Measurements from ENCODE around the gene DERL2.

The DERL2 gene

DNA sequence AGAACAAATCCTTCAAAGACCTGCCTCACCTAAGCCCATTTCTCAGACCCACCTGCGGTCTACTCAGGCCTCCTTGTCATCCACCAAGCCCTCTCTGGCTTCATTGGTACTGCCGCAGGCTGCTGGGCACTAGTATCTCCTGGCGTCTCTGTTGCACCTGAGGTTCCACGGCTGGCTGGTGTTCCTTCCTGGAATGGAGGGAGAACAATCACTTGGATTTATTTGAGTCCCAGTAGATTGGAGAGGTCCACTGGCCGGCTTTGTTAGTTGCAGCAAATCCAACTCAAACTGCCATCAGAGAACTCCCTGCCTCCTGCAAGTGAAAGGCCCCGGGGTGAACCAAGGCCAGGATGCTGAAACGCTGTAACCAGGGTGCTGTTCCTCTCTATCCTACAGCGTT lies 15.7 kb upstream of the DERL2 start:
- DNase-seq (ENCODE audit: low read depth in 2 of 2) = no peak

DNA sequence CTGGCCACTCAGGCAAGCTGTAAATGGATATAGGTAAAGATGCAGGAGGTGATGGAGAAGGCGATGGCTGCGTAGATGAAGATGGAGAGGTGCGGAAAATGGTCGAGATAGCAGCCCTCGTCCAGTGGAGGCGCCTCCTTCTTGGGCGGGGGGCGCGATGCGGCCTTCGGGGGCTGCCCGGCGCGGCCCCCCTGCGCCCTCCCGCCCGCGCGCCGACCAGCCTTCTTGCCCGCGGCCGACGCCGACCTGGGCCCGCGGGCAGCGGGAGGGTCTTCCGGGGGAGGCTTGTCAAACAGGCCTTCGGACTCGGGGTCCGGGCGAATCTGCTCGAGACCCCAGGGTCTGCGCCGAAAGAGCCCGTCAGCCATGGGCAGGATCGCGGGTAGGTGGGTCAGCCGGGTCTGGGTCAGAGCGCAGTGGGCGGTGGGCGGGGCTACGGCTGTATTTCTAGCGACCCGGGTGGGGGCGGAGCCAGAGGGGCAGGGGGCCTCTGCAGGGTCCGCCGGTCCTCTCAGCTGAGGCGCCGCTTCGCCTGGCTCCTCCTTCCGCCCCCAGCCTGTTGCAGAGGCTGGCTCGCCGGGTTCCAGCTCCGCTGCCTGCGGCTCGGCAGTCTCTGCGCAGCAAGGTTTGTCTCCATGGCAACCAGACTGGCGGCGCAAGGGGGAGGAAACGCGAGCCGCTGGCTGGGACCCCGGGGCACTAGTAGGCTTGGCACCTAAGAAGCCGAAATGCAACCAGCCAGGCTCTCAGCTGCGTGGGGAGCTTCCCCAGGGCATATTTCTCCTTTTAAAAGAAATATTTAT lies 14.8 kb upstream of the DERL2 start:
- DNase-seq (ENCODE audit: low read depth in 2 of 2) = peak; percentile 76

DNA sequence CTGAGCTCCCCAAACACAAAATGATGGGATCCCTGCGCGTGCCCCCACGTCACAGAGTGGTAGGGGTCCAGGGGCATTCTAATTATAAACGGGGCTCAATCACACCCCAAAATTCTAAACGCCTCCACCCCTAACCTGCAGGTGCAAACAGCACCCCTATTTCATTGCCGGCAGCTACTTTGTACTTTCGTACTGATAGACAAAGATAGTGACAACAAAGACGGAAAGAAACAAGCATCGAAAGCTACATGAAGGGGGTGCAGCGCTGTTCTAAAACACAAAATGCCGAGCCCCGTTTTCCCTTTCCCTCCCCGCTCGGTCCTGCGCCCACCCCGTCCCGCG lies 14.2 kb upstream of the DERL2 start:
- DNase-seq (ENCODE audit: low read depth in 2 of 2) = no peak

DNA sequence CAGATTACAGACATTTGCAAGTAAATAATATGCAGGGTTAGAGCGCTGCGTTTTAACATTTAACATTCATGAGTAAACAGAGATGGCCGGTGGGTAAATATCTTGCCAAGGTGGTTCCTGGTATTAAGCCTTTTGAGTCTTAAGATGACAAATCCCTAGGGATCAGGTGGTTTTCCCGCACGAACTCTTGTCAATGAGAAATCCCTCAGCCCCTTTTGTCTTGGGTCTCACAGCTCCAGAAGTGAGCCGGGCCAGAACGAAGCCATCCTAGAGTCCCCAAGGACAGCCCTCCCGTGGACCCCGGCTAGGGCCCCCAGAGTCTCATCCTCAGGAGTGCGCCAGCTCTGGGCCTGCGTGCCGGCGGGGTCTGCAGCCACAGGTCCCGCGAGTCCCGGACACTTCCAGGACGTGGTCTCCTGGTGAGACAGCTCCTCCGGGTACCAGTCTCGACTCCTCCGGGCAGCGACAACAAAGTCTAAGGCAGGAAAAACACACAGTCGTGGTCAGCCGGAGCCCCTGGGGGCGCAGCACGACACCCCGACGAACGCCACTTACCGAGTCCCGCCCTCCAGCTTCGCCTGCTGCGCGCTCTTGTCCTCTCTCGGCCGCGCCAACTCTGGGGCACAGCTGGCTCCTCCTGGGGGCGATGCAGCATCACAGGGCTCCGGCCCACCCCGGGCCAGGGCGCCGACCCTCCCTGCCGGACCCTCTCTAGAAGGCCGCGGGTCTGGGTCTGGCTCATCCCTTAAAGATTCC lies 13.7 kb upstream of the DERL2 start:
- DNase-seq (ENCODE audit: low read depth in 2 of 2) = no peak

DNA sequence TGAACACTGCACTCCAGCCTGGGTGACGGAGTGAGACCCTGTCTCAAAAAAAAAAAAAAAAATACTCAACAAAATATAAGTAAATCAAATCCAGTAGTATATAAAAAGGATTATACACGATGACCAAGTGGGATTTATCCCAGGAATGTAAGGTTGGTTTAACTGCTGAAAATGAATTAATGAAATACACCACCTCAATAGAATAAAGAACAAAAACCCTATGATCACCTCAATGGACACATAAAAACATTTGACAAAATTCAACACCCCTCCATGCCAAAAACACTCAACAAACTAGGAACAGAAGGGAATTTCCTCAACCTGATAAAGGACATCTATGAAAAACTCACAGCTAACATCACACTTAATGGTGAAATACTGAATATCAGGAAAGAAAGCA lies 7.0 kb upstream of the DERL2 start:
- no peak for DNase-seq (ENCODE audit: low read depth in 2 of 2)

DNA sequence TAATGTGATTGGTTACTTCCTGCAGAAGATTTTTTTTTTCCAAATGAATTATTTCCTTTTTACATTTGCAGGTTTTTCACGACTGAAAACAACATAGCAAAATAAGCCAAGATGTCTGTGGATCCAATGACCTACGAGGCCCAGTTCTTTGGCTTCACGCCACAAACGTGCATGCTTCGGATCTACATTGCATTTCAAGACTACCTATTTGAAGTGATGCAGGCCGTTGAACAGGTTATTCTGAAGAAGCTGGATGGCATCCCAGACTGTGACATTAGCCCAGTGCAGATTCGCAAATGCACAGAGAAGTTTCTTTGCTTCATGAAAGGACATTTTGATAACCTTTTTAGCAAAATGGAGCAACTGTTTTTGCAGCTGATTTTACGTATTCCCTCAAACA lies 2.8 kb upstream of the DERL2 start:
- DNase-seq (ENCODE audit: low read depth in 2 of 2) = no peak

DNA sequence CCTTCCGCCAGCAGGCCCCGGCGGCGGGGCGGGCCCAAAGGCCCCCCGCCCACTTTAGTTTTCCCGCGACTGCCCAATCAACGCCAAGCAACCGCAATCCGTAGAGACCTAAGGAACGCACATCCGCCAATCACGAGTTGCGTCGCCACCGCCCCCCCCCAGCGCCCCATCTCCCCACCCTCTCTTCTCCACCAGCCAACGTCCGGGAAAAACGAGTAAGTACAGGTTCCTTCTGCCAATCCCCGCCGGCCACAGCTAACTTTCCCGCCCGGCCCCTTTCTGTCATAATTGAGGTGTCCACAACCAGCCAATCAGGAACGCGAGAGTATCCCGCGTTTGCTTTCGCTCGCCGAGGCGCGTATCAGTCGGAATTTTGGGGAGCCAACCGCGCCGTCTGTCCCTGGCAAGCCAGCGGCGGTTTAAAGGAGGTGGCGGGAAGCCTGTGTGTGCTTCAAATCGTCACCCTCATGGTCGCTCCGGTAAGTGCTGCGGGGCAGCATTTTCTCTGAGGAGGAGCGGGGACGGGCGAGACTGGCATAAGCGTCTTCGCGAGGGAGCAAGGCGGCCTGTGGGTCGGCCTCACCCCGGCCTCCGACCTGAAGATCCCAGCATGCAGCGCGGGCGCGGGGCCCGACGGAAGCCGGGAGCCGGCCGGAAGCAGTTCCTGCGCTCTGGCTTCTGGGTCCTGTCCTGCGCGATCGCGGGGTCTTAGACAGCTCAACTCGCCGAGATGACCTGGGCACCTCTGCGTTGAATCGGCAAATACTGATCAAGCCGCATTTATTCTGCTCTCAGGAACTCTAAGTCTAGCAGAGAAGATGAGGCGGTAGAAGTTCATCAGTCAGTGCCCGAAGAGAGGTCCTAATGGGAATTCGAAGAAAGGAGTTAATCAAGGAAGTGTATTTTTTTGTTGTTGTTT lies 487 bp upstream of the DERL2 start, which contains the start of gene MIS12:
TSS of gene MIS12 (plus strand) at position 361 of the 919 bp plus-strand sequence. CDS start 2,297 bp downstream, outside the sequence.
- peak; percentile 99 for DNase-seq (ENCODE audit: low read depth in 2 of 2)

DNA sequence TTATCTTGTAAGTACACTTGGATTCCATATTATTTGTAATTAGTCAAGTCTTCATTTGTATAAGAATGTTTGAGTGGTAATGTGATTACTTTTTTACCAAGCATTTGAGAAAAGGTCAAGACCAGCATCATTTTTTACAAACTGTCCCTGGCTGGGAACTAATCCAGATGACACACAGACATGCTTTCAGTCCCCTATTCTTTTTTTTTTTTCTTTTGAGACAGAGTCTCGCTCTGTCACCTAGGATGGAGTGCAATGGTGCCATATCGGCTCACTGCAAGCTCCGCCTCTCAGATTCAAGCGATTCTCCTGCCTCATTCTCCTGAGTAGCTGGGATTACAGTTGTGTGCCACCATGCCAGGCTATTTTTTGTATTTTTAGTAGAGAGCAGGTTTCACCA lies 4.5 kb downstream of the DERL2 start:
- no peak for DNase-seq (ENCODE audit: low read depth in 2 of 2)

DNA sequence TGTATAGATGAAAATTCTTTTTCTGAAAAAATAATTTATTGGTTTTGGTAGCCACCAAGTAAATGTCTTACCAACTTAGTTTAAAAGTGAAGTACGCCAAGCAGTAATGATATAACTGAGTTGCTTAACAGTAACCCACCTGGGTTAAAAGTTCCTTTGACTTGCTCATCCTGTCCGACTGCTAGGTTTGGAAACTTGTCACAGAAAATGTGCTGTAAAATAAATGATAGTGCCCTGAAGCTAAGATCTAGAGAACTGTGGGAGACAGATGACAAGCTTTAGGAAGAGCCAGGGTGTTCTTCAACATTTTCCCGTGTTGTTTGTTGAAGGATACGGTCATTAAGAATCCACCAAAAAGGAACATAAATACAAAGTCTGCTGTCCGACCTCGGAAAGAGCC lies 5.0 kb downstream of the DERL2 start:
- no peak for DNase-seq (ENCODE audit: low read depth in 2 of 2)

DNA sequence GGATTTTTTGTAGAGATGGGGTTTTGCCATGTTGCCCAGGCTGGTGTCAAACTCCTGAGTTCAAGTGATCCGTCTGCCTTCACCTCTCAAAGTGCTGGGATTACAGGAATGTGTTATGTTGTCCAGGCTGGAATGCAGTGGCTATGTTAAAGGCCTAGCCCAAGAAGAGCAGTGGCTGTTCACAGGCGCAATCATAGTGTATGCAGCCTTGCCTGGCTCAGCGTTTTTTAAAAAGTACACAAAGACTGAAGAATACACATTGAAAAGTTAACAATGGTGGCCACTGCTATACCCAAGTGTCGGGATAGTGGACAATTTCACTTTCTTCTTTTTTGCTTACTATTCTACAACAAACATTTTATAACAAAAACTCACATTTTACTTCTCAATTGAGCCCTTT lies 7.0 kb downstream of the DERL2 start:
- DNase-seq (ENCODE audit: low read depth in 2 of 2) = no peak

DNA sequence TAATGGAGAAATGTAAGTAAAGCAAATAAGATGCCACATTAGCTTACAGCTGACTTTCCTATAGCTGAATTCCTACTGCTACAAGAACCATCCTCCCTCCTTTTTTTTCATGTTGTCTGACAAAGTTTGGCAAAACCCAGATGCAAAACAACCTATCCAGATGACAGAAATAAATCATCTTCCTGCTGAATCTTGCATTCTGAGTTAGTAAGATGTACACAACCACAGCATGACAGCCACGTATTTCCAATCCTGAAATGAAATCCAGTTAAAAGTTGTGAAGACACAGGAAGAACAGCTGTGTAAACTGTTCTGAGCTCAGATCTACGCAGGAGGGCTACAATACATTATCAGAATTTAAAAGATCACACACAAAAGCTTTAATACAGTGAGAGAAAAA lies 12.1 kb downstream of the DERL2 start:
- DNase-seq (ENCODE audit: low read depth in 2 of 2) = no peak

DNA sequence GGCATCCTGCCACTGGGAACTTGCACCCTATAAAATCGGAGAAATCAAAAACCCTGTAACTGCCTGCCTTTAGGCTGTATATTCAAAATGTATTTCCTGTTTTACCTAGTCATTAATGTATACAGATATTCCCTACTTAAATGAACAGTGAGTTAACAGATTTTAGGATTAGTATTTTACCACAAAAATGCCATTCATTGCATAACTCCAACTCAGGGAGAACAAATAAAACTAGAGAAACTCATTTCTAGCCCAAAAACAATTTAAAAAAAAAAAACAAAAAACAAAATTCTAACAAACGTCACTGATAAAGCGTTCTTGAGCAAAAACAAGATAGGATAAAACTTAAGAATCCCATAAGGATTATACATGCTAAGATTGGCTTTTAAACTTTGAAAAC lies 13.5 kb downstream of the DERL2 start:
- DNase-seq (ENCODE audit: low read depth in 2 of 2) = no peak

DNA sequence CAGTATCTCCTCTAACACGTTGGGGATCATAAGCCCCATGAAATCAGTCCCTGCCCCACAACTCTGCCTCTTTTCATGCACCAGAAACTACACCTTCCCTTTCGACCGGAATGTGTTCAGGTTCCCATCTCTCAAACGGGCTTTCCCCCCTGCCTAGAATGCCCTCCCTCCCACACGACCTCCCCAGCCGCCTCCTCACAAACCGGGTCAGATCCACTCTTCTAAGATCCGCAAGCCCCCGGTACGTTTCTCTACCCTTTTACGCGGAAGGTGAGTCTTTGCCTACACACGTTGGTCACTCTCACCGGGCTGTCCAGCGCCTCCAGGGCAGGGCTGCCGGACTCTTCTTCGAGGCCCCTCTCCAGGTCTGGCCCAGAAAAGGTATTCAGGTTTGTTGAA lies 17.9 kb downstream of the DERL2 start:
- no peak for DNase-seq (ENCODE audit: low read depth in 2 of 2)

DNA sequence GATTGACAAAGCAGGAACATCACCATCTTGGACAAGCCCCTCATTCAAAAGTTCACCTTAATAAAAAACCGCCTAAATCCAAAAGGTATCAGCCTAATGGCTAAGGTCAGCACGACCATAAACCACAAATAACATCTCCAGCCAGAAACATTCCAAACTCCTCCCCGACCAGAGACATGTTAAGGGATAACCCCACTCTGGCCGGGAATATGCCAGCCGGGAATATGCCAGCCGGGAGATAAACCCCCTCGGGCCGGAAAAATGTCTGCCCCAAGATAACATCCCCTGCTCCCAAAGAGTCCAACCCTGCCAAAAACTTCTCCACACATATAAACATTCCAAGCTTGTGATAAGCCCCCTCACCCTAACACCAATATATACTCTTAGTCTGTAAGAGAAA lies 18.6 kb downstream of the DERL2 start:
- DNase-seq (ENCODE audit: low read depth in 2 of 2) = no peak

DNA sequence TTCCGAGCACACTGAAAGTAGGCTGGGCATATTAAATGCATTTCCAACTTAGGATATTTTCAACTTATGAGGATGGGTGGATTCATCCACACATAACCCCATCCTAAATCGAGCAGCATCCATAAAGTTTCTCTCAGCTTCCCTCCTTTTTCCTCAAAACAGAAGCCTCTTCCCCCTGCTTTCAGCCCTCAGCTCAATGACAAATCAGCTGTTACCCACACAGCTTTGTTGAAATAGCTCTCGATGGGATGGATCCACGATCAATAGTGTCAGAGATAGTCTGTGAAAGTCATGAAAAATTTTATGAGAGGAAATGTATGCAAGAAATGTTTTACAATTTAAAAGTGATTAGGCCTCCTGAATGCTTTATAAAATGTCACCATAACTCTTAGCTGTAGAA lies 19.7 kb downstream of the DERL2 start:
- no peak for DNase-seq (ENCODE audit: low read depth in 2 of 2)

DNA sequence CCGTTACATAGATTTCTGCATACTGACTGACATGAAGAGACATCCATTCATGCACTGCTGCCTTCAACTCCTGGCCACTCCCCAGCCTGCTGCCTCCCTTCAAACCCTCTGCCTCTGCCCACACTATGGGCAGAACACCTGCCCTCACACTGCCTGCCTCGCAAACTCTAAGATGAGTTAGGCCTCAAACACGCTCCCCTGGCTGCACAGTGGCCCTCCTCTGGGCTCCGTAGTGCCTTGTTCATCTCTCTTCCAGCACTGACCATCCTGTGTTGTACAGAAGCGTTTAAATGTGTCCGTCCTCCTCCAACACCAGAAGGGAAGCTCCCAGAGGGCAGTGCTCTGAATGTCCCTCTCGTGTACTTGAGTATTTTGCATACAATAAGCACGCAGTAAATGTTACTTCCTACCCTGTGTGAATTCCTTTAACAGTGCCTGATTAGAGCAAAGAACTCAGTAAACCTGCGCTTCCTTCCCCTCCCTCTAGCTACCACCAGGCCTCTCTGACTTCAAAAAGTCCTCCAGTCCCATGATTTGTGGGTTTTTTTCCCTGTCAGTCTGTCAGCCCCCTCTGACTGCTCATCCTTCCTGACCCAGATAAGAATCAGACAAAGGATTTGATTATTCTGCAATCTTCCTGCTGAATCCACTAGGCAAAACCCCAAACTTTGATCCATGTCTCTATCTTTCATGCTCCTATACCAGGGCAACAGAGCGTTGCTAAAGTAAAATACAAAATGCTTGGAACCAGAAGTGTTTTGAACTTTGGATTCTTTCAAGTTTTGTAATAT lies 21.1 kb downstream of the DERL2 start:
- DNase-seq (ENCODE audit: low read depth in 2 of 2) = no peak

DNA sequence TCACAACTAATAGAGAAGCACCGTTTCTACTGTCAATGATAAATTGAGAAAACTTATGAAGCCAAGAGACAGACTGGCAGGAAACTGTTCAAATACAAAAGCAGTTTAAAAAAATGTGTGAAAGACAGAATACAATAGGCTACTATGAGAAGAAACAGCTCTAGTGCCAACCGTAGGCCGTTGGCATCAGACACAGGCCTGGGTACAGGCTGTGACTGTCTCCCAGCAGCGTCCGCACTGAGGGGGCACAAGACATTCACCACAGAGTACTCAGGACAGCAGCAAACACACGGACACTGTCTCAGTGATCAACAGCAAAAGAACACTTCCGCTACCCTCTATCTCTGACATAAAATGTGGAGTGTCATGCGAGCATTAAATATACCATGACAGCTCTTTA lies 39.2 kb downstream of the DERL2 start:
- DNase-seq (ENCODE audit: low read depth in 2 of 2) = no peak

DNA sequence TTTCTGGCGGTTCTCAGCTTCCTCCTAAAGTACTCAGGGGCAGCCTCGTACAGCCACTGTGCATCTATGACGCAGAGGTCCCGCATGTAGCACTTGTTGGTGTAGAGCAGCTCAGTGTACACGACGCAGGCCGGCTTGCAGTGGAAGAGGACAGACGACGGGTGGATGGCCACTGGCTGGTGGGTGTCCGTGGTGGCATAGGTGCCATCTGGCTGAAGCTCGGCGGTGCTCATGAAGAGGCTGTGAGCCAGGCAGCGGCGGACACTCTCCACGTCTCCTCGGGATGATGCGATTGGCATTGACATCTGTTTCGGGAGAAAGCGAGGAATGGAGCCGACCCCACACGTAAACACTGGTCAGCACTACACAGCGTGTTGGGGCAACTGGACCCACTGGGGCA lies 41.8 kb downstream of the DERL2 start:
- no peak for DNase-seq (ENCODE audit: low read depth in 2 of 2)

DNA sequence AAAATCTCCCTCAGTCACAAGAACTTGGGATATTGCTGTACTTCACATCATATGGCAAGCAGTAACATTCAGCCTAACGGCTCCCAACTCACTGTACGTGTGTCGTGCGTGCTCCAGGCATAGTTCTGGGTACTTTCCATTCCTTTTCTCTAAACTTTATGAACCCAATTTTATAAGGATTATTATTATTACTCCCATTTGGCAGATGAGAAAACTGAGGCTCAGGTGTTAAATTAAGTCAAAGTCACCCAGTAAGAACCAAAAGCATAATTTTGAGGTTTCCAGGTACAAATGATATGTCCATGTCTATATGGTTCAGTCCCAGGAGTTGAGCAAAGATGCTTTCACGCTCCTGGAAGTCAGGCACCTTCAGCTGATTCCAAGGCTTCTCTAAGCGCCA lies 42.2 kb downstream of the DERL2 start:
- DNase-seq (ENCODE audit: low read depth in 2 of 2) = no peak

DNA sequence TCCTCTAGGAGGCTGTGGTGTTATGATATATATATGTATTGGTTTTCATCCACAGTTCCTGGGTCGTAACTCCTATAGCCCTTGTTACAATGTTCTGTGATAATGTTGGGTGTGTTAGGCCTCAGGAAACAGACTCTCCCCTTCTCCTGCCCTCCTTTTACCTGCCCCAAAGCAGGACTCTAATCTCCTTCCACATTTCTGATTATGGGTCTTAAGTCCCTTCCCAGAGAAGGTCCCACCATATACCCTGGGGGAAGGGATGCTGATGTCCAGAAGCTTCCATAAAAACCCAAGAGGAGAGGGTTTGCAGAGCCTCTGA lies 46.6 kb downstream of the DERL2 start:
- DNase-seq (ENCODE audit: low read depth in 2 of 2) = no peak

DNA sequence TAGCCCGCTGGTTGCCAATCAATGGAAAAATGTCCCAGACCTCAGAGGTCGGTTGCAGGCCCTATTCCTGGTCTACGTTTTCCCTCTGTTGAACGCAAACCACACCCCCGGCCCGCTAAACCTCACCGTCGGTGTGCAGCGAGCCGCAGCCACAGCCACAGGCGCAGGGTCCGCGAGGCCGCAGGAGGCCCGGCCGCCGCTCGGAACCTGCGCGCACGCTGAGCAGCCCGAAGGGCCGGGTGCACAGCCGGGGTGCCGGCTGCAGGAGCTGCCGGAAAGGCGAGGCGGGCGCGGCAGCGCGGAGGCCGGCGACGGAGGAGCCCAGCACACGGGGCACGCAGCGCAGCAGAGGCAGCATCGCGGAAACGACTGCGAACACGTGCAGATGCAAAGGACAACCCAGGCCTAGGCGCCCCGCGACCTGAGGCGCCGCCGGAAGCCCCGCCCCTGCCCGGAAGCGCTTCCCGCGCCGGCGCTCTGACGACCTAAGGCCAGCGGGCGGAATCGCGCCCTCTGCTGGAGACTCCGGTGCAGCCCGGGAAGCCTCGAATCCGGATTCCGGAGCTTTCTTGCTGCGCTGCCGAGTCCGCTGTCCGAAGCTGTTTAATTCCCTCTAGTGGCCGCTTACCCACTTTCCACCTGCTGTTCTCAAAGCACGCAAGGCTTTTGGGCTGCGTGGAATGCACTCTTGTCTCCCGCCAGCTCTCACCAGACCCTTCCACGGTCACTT lies 47.1 kb downstream of the DERL2 start, which contains the start of gene C1QBP:
TSS of gene C1QBP (minus strand) at position 440 of the 730 bp plus-strand sequence. CDS start at position 358, 82 bp downstream.
- DNase-seq (ENCODE audit: low read depth in 2 of 2) = peak; percentile 68 to 74

Data from fibroblast of skin of left quadriceps (primary cell).